Glomerular visceral epithelial cell (primary cell): ENCODE data around the gene OSTF1.

Experiments
- DNase-seq: peaks from one replicate; pipeline ENCODE4 v3.0.0-alpha.2; 2016; ENCODE audit errors: extremely low spot score

OSTF1 gene

GRCh38 chr9:75085640-75086039 lies 2.7 kb upstream of the OSTF1 start:
- DNase-seq, result no peak

GRCh38 chr9:75086541-75087288 lies 1.6 kb upstream of the OSTF1 start:
- no peak for DNase-seq

- DNase-seq, result peak; percentile 58
Measured at GRCh38 chr9:75087289-75087823, 958 bp upstream of the OSTF1 start.

- DNase-seq, result peak; percentile 53
Measured at GRCh38 chr9:75088646-75089372, 495 bp downstream of the OSTF1 start.

- no peak for DNase-seq
Measured at GRCh38 chr9:75089373-75089766, 1.1 kb downstream of the OSTF1 start.

GRCh38 chr9:75090579-75090978 lies 2.3 kb downstream of the OSTF1 start:
- no peak for DNase-seq

GRCh38 chr9:75092766-75093165 lies 4.5 kb downstream of the OSTF1 start:
- DNase-seq, result no peak

GRCh38 chr9:75096796-75097195 lies 8.5 kb downstream of the OSTF1 start:
- no peak for DNase-seq

GRCh38 chr9:75101004-75101588 lies 12.8 kb downstream of the OSTF1 start:
- DNase-seq, result no peak

- no peak for DNase-seq
Measured at GRCh38 chr9:75102177-75102790, 14.0 kb downstream of the OSTF1 start.

- no peak for DNase-seq
Measured at GRCh38 chr9:75104607-75105006, 16.3 kb downstream of the OSTF1 start.

- DNase-seq, result no peak
Measured at GRCh38 chr9:75105019-75105540, 16.8 kb downstream of the OSTF1 start.

GRCh38 chr9:75105841-75106240 lies 17.5 kb downstream of the OSTF1 start:
- DNase-seq, result no peak

GRCh38 chr9:75106857-75107256 lies 18.5 kb downstream of the OSTF1 start:
- DNase-seq, result no peak

GRCh38 chr9:75108571-75108970 lies 20.3 kb downstream of the OSTF1 start:
- no peak for DNase-seq

GRCh38 chr9:75109210-75109839 lies 21.0 kb downstream of the OSTF1 start:
- DNase-seq, result no peak

GRCh38 chr9:75111019-75111622 lies 22.8 kb downstream of the OSTF1 start:
- no peak for DNase-seq

- no peak for DNase-seq
Measured at GRCh38 chr9:75112789-75113188, 24.5 kb downstream of the OSTF1 start.

- DNase-seq, result no peak
Measured at GRCh38 chr9:75116306-75116705, 28.0 kb downstream of the OSTF1 start.

GRCh38 chr9:75117564-75117963 lies 29.2 kb downstream of the OSTF1 start:
- DNase-seq, result no peak

GRCh38 chr9:75120686-75121085 lies 32.4 kb downstream of the OSTF1 start:
- DNase-seq, result no peak
